ENCODE measurements around the gene TGM2. TPM values are rescaled to one million over a fixed set of nuclear protein-coding genes. Genes with fewer than 3 reads are reported as not detected.

Gene TGM2
- polyA plus RNA-seq (ENCODE audit: insufficient read length) = 13.8 TPM

- no peak for DNase-seq (ENCODE audit: low read depth)
Observed at GRCh38 chr20:38165089-38165965, at the start of gene TGM2. Gene TGM2 (minus strand): TSS chr20:38165270. CDS start chr20:38165198, 72 bp downstream.

- DNase-seq (ENCODE audit: low read depth) = no peak
Observed at GRCh38 chr20:38214256-38215193, 49.5 kb upstream of the TGM2 start.

GRCh38 chr20:38213607-38213940, 48.5 kb upstream of the TGM2 start:
- DNase-seq (ENCODE audit: low read depth) = no peak

- no peak for DNase-seq (ENCODE audit: low read depth)
Observed at GRCh38 chr20:38212806-38213606, 47.9 kb upstream of the TGM2 start.

GRCh38 chr20:38211200-38212097, 46.4 kb upstream of the TGM2 start:
- no peak for DNase-seq (ENCODE audit: low read depth)

- no peak for DNase-seq (ENCODE audit: low read depth)
Observed at GRCh38 chr20:38210741-38211140, 45.7 kb upstream of the TGM2 start.

- no peak for DNase-seq (ENCODE audit: low read depth)
Observed at GRCh38 chr20:38209736-38210405, 44.8 kb upstream of the TGM2 start.

GRCh38 chr20:38209054-38209675, 44.1 kb upstream of the TGM2 start:
- no peak for DNase-seq (ENCODE audit: low read depth)

GRCh38 chr20:38208523-38208922, 43.5 kb upstream of the TGM2 start:
- no peak for DNase-seq (ENCODE audit: low read depth)

- DNase-seq (ENCODE audit: low read depth) = no peak
Observed at GRCh38 chr20:38208088-38208487, 43.0 kb upstream of the TGM2 start.

GRCh38 chr20:38207621-38208020, 42.6 kb upstream of the TGM2 start:
- no peak for DNase-seq (ENCODE audit: low read depth)

GRCh38 chr20:38205001-38205400, 39.9 kb upstream of the TGM2 start:
- DNase-seq (ENCODE audit: low read depth) = no peak

- DNase-seq (ENCODE audit: low read depth) = no peak
Observed at GRCh38 chr20:38203981-38204357, 38.9 kb upstream of the TGM2 start.

GRCh38 chr20:38203337-38203980, 38.4 kb upstream of the TGM2 start:
- no peak for DNase-seq (ENCODE audit: low read depth)

GRCh38 chr20:38202982-38203293, 37.9 kb upstream of the TGM2 start:
- no peak for DNase-seq (ENCODE audit: low read depth)

GRCh38 chr20:38202153-38202981, 37.3 kb upstream of the TGM2 start:
- no peak for DNase-seq (ENCODE audit: low read depth)

- no peak for DNase-seq (ENCODE audit: low read depth)
Observed at GRCh38 chr20:38201356-38201755, 36.3 kb upstream of the TGM2 start.

- no peak for DNase-seq (ENCODE audit: low read depth)
Observed at GRCh38 chr20:38200646-38201045, 35.6 kb upstream of the TGM2 start.
